ENCODE measurements around the gene GPC6.

GRCh38 chr13:93283255-93283654 is 56.6 kb downstream of the GPC6 start:
- TF ChIP-seq GATA3 (IDR thresholded peaks at IDR 0.05; ENCODE audit: low read depth, low read length) = peak; percentile 70
- TF ChIP-seq GATA2 (IDR thresholded peaks at IDR 0.05; ENCODE audit: low read depth, low read length) = peak; percentile 74

All from SH-SY5Y (cell line).